ENCODE results near the gene ETV7. TPM values are rescaled to one million over a fixed set of nuclear protein-coding genes. Genes with fewer than 3 reads are reported as not detected.

Gene ETV7
- 0.33 and 0.48 TPM in 2 replicates for total RNA-seq

GRCh38 chr6:36387440-36388303, at the start of gene ETV7:
TSS of gene ETV7 (minus strand) at chr6:36387669. CDS start at chr6:36387541, 128 bp downstream.

DNA sequence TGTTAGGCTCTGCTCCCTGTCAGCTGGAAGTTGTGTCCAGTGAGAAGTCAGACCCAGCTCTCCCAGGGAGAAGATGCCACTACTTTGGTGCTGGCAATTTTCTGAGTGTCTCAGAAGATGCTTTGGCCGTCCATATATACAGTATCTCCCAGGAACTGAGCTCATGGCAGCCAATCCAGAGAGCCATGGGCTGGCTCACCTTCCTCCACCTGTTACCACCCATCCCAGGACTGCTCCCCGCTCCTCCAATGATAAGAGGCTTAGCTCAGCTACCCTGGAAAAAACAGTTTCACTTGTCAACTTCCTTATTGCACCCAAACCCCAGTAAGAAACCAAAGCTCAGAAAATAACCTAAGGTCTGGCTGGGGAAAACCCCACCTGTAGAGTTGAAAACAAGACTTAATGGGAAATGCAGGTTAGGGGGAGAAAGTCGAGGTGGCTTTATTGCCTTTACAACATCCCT, 50.7 kb downstream of the ETV7 start, which contains the start of gene BNIP5:
TSS of gene BNIP5 (minus strand) at position 110 of the 463 bp plus-strand sequence. CDS start 6,198 bp downstream, outside the sequence.

Other genes with a start within 250 kb of the ETV7 start
- gene BRPF3, start 190.9 kb downstream of the ETV7 start, total RNA-seq, result 20.5 and 20.6 TPM in 2 replicates
- gene PNPLA1, start 117.6 kb downstream of the ETV7 start, total RNA-seq, result not detected in 2 replicates
- gene BNIP5, start 50.8 kb downstream of the ETV7 start, total RNA-seq, result not detected in 2 replicates
- under 0.01 TPM in 1 of 2 replicates, not detected in the other for gene PXT1, start 55.2 kb upstream of the ETV7 start, total RNA-seq
- 78.7 and 90.8 TPM in 2 replicates for gene KCTD20, start 55.3 kb upstream of the ETV7 start, total RNA-seq
- 14.0 and 21.6 TPM in 2 replicates for gene STK38, start 159.8 kb upstream of the ETV7 start, total RNA-seq
- 302 and 438 TPM in 2 replicates for gene SRSF3, start 206.7 kb upstream of the ETV7 start, total RNA-seq

All from vein endothelial cell (primary cell).